Nephron progenitor cell (in vitro differentiated cells): ENCODE results near the gene HARS2.
A peak's percentile ranks its signal among the peaks of the same experiment; 100 is the strongest.

Experiments used
- DNase-seq: peaks from one replicate; pipeline ENCODE4 v3.0.0; 2021
- H3K27ac Mint-ChIP-seq: 2 replicates; pipeline ENCODE4 v1.8.0; 2021; ENCODE audit warnings: mild to moderate bottlenecking, moderate library complexity, mixed read lengths
- H3K27me3 Mint-ChIP-seq: 2 replicates; pipeline ENCODE4 v1.8.0; 2021; ENCODE audit warnings: mild to moderate bottlenecking, low read depth, mixed read lengths; ENCODE audit not compliant: poor library complexity
- H3K36me3 Mint-ChIP-seq: 2 replicates; pipeline ENCODE4 v1.8.0; 2021; ENCODE audit warnings: low read depth, mixed read lengths
- H3K4me1 Mint-ChIP-seq: 2 replicates; pipeline ENCODE4 v1.8.0; 2021; ENCODE audit warnings: mixed read lengths
- H3K4me3 Mint-ChIP-seq: 2 replicates; pipeline ENCODE4 v1.8.0; 2021; ENCODE audit warnings: mild to moderate bottlenecking, moderate library complexity, mixed read lengths
- H3K9me3 Mint-ChIP-seq: 2 replicates; pipeline ENCODE4 v1.8.0; 2021; ENCODE audit warnings: mild to moderate bottlenecking, moderate library complexity, mixed read lengths
- CTCF ChIP-seq: fragments of 200-600 bp; sonication (generic); IDR thresholded peaks from 2 replicates; pipeline ENCODE4 v1.5.0; 2021; ENCODE audit warnings: antibody characterized with exemption

The HARS2 gene

GRCh38 chr5:140725799-140726471, 34.7 kb downstream of the HARS2 start:
- peaks cover 5% of the 10 kb centered on the region for H3K4me1 Mint-ChIP-seq
- H3K36me3 Mint-ChIP-seq = no peaks in the 10 kb centered on the region
- no peak for TF ChIP-seq CTCF
- H3K27me3 Mint-ChIP-seq = peaks cover 58% of the 10 kb centered on the region
- DNase-seq = peak; percentile 69
- H3K4me3 Mint-ChIP-seq = peak overlapping the region; percentile 86
- H3K27ac Mint-ChIP-seq = no peak overlapping the region
- H3K9me3 Mint-ChIP-seq = no peaks in the 10 kb centered on the region

- Mint-ChIP-seq H3K4me1 (no peaks in the 10 kb centered on the region), H3K9me3 (peaks cover 8% of the 10 kb centered on the region), H3K27ac (peak overlapping the region; percentile 37), H3K36me3 (no peaks in the 10 kb centered on the region), H3K4me3 (no peak overlapping the region), H3K27me3 (peaks cover 46% of the 10 kb centered on the region)
- DNase-seq = no peak
- TF ChIP-seq CTCF = no peak
Observed at GRCh38 chr5:140733098-140733497, 41.8 kb downstream of the HARS2 start.

GRCh38 chr5:140734354-140734753, 43.1 kb downstream of the HARS2 start:
- DNase-seq = no peak
- Mint-ChIP-seq H3K9me3 (peaks cover 8% of the 10 kb centered on the region), H3K27me3 (peaks cover 42% of the 10 kb centered on the region), H3K4me3 (no peak overlapping the region), H3K36me3 (no peaks in the 10 kb centered on the region), H3K4me1 (no peaks in the 10 kb centered on the region), H3K27ac (no peak overlapping the region)
- TF ChIP-seq CTCF = no peak

GRCh38 chr5:140737486-140737885, 46.2 kb downstream of the HARS2 start:
- H3K4me1 Mint-ChIP-seq = no peaks in the 10 kb centered on the region
- H3K27me3 Mint-ChIP-seq = peaks cover 35% of the 10 kb centered on the region
- H3K36me3 Mint-ChIP-seq = no peaks in the 10 kb centered on the region
- no peak overlapping the region for H3K27ac Mint-ChIP-seq
- peaks cover 8% of the 10 kb centered on the region for H3K9me3 Mint-ChIP-seq
- no peak overlapping the region for H3K4me3 Mint-ChIP-seq
- no peak for DNase-seq
- TF ChIP-seq CTCF = no peak

- Mint-ChIP-seq H3K4me3 (no peak overlapping the region), H3K27me3 (peaks cover 19% of the 10 kb centered on the region), H3K4me1 (no peaks in the 10 kb centered on the region), H3K27ac (no peak overlapping the region), H3K36me3 (no peaks in the 10 kb centered on the region), H3K9me3 (peaks cover 25% of the 10 kb centered on the region)
- no peak for TF ChIP-seq CTCF
- DNase-seq = no peak
Observed at GRCh38 chr5:140741967-140742366, 50.7 kb downstream of the HARS2 start.
